ENCODE measurements around the gene IFIT2.

DNA sequence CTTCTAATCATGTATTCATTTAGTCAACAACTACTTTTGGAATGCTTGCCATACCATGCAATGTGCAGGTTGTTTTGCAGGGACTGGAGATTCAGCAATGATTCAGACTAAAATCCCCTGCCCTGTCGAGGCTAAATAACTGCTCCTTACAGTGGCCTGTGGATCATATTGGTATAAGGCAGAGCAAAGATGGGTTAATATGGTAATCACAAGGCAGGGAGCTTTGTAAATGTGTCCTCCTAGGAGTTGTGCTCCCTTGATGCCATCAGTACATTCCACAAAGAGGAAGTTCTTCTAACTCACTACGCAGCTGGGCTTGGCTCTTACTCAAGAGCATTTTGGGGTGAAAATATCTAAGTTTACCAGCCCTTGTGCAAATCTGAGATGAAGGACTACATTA, 614 bp upstream of the IFIT2 start:
- TF ChIP-seq, protein P1, sequence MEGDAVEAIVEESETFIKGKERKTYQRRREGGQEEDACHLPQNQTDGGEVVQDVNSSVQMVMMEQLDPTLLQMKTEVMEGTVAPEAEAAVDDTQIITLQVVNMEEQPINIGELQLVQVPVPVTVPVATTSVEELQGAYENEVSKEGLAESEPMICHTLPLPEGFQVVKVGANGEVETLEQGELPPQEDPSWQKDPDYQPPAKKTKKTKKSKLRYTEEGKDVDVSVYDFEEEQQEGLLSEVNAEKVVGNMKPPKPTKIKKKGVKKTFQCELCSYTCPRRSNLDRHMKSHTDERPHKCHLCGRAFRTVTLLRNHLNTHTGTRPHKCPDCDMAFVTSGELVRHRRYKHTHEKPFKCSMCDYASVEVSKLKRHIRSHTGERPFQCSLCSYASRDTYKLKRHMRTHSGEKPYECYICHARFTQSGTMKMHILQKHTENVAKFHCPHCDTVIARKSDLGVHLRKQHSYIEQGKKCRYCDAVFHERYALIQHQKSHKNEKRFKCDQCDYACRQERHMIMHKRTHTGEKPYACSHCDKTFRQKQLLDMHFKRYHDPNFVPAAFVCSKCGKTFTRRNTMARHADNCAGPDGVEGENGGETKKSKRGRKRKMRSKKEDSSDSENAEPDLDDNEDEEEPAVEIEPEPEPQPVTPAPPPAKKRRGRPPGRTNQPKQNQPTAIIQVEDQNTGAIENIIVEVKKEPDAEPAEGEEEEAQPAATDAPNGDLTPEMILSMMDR (conservative IDR thresholded peaks at IDR 0.05; ENCODE audit: low read depth in 2 of 2), result no peak
- no peak for TF ChIP-seq EZH2 (IDR thresholded peaks at IDR 0.05; ENCODE audit: low read depth, unreplicated experiment)
- TF ChIP-seq EZH2phosphoT487 (IDR thresholded peaks at IDR 0.05; ENCODE audit: unreplicated experiment), result no peak
- TF ChIP-seq, protein P2, sequence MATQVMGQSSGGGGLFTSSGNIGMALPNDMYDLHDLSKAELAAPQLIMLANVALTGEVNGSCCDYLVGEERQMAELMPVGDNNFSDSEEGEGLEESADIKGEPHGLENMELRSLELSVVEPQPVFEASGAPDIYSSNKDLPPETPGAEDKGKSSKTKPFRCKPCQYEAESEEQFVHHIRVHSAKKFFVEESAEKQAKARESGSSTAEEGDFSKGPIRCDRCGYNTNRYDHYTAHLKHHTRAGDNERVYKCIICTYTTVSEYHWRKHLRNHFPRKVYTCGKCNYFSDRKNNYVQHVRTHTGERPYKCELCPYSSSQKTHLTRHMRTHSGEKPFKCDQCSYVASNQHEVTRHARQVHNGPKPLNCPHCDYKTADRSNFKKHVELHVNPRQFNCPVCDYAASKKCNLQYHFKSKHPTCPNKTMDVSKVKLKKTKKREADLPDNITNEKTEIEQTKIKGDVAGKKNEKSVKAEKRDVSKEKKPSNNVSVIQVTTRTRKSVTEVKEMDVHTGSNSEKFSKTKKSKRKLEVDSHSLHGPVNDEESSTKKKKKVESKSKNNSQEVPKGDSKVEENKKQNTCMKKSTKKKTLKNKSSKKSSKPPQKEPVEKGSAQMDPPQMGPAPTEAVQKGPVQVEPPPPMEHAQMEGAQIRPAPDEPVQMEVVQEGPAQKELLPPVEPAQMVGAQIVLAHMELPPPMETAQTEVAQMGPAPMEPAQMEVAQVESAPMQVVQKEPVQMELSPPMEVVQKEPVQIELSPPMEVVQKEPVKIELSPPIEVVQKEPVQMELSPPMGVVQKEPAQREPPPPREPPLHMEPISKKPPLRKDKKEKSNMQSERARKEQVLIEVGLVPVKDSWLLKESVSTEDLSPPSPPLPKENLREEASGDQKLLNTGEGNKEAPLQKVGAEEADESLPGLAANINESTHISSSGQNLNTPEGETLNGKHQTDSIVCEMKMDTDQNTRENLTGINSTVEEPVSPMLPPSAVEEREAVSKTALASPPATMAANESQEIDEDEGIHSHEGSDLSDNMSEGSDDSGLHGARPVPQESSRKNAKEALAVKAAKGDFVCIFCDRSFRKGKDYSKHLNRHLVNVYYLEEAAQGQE (IDR thresholded peaks at IDR 0.05; ENCODE audit: unreplicated experiment), result no peak
- no peak for TF ChIP-seq ZNF331 (CRISPR knock-in tag; IDR thresholded peaks at IDR 0.05; ENCODE audit: low read depth)
- TF ChIP-seq POLR2AphosphoS5 (IDR thresholded peaks at IDR 0.05; ENCODE audit: low read depth), result no peak

All from GM23338 (cell line).